HFFc6 (cell line): Measurements from ENCODE around the gene NOD1. TPM values are rescaled to one million over a fixed set of nuclear protein-coding genes. Genes with fewer than 3 reads are reported as not detected.

Experiments
- DNase-seq: peaks from one replicate; pipeline ENCODE4 v3.0.0-alpha.2; 2018
- H3K27ac Mint-ChIP-seq: 2 replicates; pipeline ENCODE4 v1.8.0; 2020; ENCODE audit warnings: mild to moderate bottlenecking, mixed read lengths
- H3K27me3 Mint-ChIP-seq: 2 replicates; pipeline ENCODE4 v1.8.0; 2021; ENCODE audit warnings: mild to moderate bottlenecking, moderate library complexity, mixed read lengths; ENCODE audit not compliant: insufficient read depth
- H3K36me3 Mint-ChIP-seq: 2 replicates; pipeline ENCODE4 v1.8.0; 2021; ENCODE audit warnings: low read depth, mixed read lengths
- H3K4me1 Mint-ChIP-seq: 2 replicates; pipeline ENCODE4 v1.8.0; 2020; ENCODE audit warnings: low read depth, mixed read lengths
- H3K4me3 Mint-ChIP-seq: 2 replicates; pipeline ENCODE4 v1.8.0; 2020; ENCODE audit warnings: mild to moderate bottlenecking, moderate library complexity, mixed read lengths
- H3K9me3 Mint-ChIP-seq: 2 replicates; pipeline ENCODE4 v1.8.0; 2020; ENCODE audit warnings: mild to moderate bottlenecking, mixed read lengths
- CTCF ChIP-seq: fragments of 200-600 bp; sonication (generic); IDR thresholded peaks from 2 replicates; pipeline ENCODE4 v1.5.0; 2021; ENCODE audit warnings: antibody characterized with exemption, mild to moderate bottlenecking
- total RNA-seq, 6 experiments: library from RNA; stranded (reverse); fragmentation: NEBNext Ultra II Directional; extraction: Animal tissue kit (Norgen Biotek cat#: 25700); gene quantifications; 2 replicates in 1 of 6; 3 replicates in 5 of 6; pipeline ENCODE4 v1.2.3, GENCODE V29; 2021

Gene NOD1
- total RNA-seq, 6 experiments from 2014 or later, result 2.8 to 3.9 (median 3.0) TPM

DNA sequence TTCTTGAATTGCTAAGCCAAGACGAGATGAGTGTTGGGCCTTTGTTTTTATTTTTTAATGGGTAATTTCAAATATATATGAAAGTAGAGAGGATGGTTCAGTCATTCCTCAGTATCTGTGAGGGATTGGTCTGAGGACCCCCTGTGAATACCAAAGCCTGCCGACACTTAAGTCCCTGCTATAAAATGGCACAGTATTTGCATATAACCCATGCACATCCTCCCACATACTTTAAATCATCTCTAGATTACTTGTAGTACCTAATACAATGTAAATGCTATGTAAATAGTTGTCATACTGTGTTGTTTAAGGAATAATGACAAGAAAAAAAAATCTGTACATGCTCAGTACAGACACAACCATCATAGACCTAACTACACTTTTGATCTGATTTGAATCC lies 73.4 kb downstream of the NOD1 start:
- 0 out of 2 replicates have a peak, but pooled peaks cover 6% of the 10 kb centered on the region for H3K4me1 Mint-ChIP-seq
- DNase-seq, result no peak
- no peaks in the 10 kb centered on the region for H3K36me3 Mint-ChIP-seq
- no peak overlapping the region for H3K27ac Mint-ChIP-seq
- no peaks in the 10 kb centered on the region for H3K9me3 Mint-ChIP-seq
- no peak for TF ChIP-seq CTCF
- no peaks in the 10 kb centered on the region for H3K27me3 Mint-ChIP-seq
- no peak overlapping the region for H3K4me3 Mint-ChIP-seq

DNA sequence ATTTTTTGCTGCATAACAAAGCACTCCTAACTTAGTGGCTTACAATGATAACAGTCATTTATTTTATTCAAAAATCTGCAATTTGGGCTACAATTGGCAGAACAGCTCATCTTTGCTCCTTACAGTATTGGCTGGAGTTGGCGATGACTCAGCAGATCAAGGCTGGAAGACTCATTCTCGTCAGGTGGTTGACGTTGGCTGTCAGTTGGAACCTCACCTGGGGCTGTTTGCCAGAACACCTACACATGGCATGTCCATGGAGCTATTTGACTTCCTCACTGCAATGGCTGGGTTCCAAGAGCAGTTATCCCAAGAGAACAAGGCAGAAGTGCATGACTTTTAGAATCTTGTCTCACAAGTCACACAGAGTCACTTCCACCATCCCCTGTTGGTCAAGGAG lies 75.1 kb downstream of the NOD1 start:
- no peak overlapping the region for H3K27ac Mint-ChIP-seq
- no peak for DNase-seq
- no peak for TF ChIP-seq CTCF
- H3K36me3 Mint-ChIP-seq, result no peaks in the 10 kb centered on the region
- 0 out of 2 replicates have a peak, but pooled peaks cover 6% of the 10 kb centered on the region for H3K4me1 Mint-ChIP-seq
- H3K9me3 Mint-ChIP-seq, result no peaks in the 10 kb centered on the region
- H3K4me3 Mint-ChIP-seq, result no peak overlapping the region
- H3K27me3 Mint-ChIP-seq, result no peaks in the 10 kb centered on the region

DNA sequence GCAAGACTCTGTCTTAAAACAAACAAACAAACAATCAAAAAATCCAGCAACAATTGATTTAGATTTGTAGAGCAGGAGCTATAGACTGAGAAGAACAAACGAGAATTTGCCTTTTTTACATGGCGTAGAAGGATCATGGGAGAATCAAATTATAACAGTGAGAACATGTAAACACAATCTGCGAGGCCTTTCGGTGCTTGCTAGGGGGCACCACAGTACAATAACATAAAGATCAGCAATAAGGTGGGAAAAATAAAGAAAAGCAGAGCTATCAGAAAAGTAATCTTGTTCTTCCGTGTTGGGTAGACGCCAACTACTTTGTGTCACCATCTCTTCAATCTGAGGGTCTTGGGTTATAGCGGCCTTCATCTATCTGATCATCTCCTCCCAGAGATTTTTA lies 82.2 kb downstream of the NOD1 start:
- Mint-ChIP-seq H3K27ac (no peak overlapping the region), H3K9me3 (no peaks in the 10 kb centered on the region), H3K4me1 (no peaks in the 10 kb centered on the region), H3K4me3 (no peak overlapping the region), H3K36me3 (no peaks in the 10 kb centered on the region), H3K27me3 (no peaks in the 10 kb centered on the region; the same call in 1 of the 2 replicates)
- DNase-seq, result no peak
- no peak for TF ChIP-seq CTCF

DNA sequence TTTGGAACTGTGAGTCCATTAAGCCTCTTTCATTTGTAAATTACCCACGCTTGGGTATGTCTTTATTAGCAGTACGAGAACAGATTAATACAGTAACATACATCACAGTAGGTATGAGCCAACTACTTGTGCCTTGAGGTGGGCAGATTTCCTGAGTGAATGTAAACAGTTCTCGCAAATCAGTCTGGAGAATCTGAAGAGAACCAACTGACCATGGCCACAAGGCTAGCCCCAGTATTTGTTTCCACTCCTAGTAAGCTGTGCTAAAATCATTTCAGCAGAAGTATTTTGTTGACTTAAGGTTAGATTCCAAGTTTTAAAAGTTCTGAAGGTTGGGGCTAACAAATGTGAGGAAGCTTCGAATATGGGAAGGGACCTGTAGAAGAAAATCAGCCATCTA lies 82.9 kb downstream of the NOD1 start:
- DNase-seq, result no peak
- Mint-ChIP-seq H3K36me3 (no peaks in the 10 kb centered on the region), H3K4me3 (no peak overlapping the region), H3K4me1 (no peaks in the 10 kb centered on the region), H3K27ac (no peak overlapping the region), H3K9me3 (no peaks in the 10 kb centered on the region), H3K27me3 (no peaks in the 10 kb centered on the region; the same call in 1 of the 2 replicates)
- no peak for TF ChIP-seq CTCF

GRCh38 chr7:30391806-30392205 lies 86.8 kb downstream of the NOD1 start:
- Mint-ChIP-seq H3K4me1 (no peaks in the 10 kb centered on the region), H3K27ac (no peak overlapping the region), H3K9me3 (no peaks in the 10 kb centered on the region), H3K36me3 (no peaks in the 10 kb centered on the region), H3K27me3 (no peaks in the 10 kb centered on the region; the same call in 1 of the 2 replicates), H3K4me3 (no peak overlapping the region)
- no peak for DNase-seq
- no peak for TF ChIP-seq CTCF
